Ramos (cell line): ENCODE measurements around the gene CD164.
"Not testable (repeated sequence)": the region's sequence is repeated elsewhere in the genome, so short reads cannot be mapped to it uniquely, and the experiment has no call there.

ENCODE experiments used
- in situ Hi-C: fragments of 300-500 bp; cut with MboI; formaldehyde crosslinking; loops from one replicate; pipeline ENCODE4 v1.14.3; 2022; ENCODE audit warnings: low sequenced_read_pairs; ENCODE audit not compliant: unreplicated experiment

The CD164 gene

GRCh38 chr6:109347779-109348178 lies 34.5 kb downstream of the CD164 start:
- in situ Hi-C loops = no loop called here

DNA sequence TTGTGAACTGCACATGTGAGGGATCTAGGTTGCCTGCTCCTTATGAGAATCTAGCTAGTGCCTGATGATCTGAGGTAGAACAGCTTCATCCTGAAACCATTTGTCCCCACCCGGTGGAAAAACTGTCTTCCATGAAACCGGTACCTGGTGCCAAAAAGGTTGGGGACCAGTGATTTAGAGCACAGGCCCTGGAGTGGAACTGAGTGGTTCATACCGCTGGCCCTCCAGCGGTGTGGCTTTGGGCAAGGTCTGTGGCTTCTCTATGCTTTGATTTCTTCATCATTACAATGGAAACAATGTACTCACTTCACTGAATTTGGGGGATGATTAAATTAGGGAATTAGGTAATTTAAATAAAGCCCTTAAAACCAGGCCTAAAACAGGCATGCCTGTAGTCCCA lies 36.3 kb downstream of the CD164 start:
- in situ Hi-C loops = no loop called here

DNA sequence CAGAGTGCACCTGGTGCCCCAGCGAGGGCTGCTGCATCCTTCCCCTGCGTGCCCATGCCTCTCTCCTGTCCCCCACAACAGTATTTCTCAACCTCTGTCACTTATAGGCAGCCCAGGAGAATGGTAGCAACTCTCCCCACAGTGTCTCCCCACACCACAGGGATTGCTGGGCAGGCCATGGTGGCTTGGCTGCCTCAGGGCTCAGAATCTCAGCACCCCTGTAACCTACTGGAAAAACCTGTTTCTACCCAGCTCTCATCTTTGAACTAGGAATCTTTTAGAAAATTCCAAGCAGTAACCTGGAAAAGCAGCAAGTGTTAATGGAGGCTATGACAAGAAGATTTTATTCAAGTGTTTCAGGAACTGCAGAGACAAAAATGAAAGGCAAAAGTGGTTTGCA lies 38.0 kb downstream of the CD164 start:
- in situ Hi-C loops = no loop called here

- in situ Hi-C loops = no loop called here
Measured at GRCh38 chr6:109343518-109343917, 38.7 kb downstream of the CD164 start.

DNA sequence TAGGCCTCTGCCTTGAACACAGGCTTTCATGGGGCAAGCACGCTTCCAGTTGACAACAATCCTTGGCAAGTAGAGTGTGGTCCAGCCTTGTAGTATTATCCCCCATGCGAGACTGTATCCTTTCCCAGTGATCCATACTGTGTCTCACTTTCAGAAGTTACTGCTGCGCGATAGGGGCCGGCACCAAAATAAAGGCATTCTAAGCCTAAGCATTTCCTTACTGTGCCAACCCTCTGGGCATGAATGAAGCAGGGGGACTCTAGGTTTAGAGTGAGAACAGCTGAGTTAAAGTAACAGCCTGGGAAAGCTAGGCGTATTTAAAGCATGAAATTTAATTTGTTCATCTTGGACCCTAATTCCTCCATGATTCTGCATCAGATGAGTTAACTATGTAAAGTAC lies 39.4 kb downstream of the CD164 start:
- in situ Hi-C loops = no loop called here

- in situ Hi-C loops = no loop called here
Measured at GRCh38 chr6:109342506-109342905, 39.8 kb downstream of the CD164 start.

- in situ Hi-C loops = no loop called here
Measured at GRCh38 chr6:109340811-109341210, 41.5 kb downstream of the CD164 start.

DNA sequence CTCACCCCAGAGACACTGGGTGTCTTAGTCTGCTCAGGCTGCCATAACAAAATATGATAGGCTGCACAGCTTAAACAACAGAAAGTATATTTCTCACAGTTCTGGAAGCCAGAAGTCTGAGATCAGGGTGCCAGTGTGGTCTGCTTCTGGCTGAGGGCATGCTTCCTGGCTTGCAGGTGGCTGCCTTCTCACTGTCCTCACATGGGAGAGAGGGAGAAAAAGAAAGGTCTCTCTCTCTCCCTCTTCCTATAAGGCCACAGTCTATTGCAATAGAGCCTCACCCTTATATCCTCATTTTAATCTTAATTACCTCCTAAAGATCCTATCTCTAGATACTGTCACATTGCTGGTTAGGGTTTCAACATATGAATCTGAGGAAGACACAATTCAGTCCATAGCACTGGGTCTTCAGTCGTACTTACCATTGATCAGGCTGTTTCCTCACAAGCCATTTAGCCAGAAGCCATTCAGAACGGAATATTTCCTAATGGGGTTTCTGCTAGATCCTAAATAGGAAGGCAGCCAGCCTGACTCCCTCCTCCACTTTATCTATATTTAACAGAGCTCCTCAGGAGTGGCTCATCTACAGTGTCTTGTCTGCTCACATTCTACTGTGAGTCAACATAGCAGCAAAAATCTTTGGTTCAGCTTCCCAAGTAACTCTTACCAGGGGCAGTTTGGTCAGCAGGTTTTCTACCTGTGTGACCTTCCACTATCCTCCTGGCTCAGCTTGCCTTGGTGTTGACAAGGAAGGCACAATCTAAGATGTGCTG lies 42.2 kb downstream of the CD164 start:
- in situ Hi-C loops = no loop called here

GRCh38 chr6:109336221-109336961 lies 45.9 kb downstream of the CD164 start:
- in situ Hi-C loops = no loop called here

DNA sequence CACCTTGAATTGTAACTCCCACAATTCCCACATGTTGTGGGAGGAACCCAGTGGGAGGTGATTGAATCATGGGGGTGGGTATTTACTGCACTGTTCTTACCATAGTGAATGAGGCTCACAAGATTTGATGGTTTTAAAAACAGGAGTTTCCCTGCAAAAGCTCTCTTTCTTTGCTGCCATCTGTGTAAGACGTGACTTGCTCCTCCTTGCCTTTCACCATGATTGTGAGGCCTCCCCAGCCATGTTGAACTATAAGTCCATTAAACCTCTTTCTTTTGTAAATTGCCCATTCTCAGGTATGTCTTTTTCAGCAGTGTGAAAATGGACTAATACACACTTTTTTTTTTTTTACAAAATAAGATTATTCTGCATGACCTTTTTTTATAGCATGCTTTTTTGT lies 48.4 kb downstream of the CD164 start:
- in situ Hi-C loops = not testable (repeated sequence)

DNA sequence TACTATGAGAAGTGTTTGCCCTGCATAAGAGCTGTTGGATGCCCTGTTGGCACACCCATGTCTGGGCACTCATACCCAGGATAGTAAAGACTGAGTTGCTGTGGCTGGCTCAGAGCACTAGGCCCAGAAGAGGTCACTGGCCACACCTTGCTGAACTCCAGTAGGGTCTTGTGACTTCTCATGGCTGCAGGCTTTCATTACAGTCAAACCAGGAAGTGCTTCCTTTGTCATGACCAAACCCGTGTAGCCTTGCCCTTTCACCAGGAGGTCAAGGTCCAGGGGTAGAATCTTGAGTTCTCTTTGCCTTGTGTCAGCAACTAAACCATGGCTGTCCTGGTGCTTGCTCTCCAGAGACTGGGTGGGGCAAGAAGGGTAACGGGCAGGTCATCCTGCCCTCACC lies 49.5 kb downstream of the CD164 start:
- in situ Hi-C loops = no loop called here

DNA sequence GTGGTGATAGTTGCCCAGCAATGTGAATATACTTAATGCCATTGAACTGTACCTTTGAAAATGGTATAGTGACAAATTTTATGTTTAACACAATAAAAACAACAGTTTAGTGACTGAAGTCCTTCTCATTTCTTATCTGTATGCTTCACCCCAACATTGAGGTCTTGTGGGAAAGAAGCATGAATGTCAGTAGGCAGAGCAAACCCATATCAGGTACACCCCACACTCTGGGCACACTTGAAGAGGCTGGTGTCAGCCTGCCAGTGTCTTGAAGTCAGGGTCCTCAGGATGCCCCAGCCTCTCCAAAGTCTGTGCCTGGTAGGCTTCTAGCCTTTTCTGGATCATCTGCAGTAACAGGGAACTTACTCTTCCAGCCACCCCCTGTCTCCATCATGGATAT lies 51.2 kb downstream of the CD164 start:
- in situ Hi-C loops = no loop called here

DNA sequence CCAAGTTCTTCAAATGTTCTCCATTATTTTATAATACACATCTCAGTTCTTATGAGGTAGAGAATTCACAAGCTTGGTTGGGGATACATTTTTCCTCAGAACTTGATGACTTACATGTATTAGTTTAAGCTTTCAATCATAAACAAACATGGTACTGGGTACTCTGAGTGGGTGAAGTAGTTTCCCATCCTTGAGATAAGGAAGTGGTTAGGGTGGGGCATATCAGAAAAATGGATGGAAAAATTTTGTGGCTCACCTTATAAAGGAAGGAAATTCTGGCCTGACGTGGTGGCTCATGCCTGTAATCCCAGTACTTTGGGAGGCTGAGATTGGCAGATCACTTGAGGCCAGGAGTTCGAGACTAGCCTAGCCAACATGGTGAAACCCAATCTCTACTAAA lies 52.0 kb downstream of the CD164 start:
- in situ Hi-C loops = no loop called here

- in situ Hi-C loops = no loop called here
Measured at GRCh38 chr6:109328629-109329028, 53.6 kb downstream of the CD164 start.

DNA sequence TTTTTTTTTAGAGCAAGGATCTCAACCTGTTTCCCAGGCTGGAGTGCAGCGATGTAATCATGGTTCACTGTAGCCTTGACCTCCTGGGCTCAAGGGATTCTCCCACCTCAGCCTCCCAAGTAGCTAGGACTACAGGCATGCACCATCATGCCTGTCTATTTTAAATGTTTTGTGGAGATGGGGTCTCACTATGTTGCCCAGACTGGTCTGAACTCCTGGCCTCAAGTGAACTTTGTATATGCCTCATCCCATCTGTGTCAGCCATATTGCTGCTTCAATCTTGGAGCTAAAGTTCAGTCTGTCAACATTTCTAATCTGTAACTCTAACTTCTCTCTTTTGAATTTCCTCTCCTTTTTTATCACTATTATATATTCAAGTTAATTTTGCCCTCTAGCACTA lies 54.3 kb downstream of the CD164 start:
- in situ Hi-C loops = no loop called here

DNA sequence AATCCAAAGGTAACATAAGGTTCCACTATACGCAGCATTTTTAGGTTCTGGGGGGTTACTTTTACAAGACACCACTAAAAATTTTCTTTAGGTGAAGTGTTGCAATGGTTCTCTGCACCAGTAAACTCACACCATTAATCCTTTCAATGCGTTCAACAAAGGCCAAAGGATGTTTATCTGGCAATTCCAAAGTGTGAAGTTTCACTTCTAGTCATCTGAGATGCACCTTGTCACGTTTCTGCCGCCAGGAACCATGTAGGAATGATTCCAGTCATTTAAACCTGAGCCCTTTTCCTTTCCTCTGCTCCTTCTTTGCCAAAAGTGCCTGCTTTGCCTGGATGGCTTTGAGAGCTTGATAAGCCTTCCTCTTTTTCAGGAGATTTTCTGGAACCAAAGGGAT lies 54.8 kb downstream of the CD164 start:
- in situ Hi-C loops = no loop called here

DNA sequence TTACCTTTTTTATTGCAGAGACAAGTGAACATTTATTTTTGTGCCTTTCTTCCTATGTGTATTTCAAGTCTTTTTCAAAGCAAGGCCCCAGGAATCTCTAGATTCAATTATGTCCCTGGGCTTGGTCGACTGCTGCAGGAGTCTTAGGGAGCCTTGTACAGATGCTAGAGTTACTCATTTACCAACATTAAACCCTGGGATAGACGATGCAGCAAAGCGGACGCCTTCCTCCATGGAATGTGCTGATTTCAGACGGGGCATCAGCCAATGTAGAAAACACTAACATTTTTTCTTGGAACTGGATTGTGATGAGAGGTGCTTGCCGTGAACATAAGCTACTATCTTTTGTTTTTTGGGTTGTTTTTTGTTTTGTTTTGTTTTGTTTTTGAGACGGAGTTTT lies 55.9 kb downstream of the CD164 start:
- in situ Hi-C loops = no loop called here

DNA sequence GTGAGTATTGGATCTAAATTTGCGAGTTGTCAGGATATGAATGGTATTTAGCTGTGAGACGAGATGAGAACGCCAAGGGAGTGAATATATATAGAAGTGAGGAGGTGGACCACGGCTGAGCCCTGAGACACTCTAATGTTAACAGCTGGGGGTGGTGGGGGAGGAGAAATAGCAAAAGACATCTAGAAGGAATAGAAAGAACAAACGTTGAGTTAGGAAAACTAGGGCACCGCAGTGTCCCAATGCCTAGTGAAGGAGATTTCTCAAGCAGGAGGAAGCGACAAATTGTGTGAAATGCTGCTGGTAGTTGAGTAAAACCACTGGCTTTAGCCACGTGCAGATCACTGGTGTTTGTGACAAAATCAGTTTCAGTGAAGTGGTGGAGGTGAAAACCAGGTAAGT lies 56.9 kb downstream of the CD164 start:
- in situ Hi-C loops = no loop called here

DNA sequence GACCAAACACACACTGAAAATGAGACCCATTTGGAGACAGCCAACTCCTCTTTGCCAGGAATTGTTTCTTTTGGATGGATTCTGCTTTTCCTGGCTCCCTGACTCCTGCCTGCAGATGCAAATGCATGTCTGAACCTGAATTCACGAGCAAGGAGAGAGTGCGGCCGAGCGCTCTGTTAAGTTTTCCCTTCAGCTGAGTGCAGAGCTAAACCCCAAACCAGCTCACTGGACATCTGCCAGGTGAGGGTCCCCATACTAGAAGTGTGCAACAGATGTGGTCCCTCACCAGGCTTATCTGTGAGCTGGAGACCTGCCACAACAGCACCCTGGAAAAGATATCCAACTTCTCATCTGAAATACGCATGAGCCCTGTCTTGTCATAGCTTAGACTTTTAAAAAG lies 59.0 kb downstream of the CD164 start:
- in situ Hi-C loops = no loop called here

GRCh38 chr6:109322825-109323224 lies 59.4 kb downstream of the CD164 start:
- in situ Hi-C loops = no loop called here

DNA sequence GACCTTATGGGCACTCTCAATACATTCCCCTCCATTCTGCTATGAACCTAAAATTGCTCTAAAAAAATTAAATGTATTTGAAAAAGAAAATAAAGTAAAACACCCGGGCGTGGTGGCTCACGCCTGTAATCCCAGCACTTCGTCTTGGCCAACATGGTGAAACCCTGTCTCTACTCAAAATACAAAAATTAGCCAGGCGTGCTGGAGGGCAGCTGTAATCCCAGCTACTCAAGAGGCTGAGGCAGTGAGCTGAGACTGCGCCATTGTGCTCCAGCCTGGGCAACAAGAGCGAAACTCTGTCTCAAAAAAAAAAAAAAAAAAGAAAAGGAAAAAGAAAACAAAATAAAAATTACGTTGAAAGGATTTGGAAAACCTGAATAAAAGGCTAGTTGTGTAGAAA lies 60.5 kb downstream of the CD164 start:
- in situ Hi-C loops = no loop called here

DNA sequence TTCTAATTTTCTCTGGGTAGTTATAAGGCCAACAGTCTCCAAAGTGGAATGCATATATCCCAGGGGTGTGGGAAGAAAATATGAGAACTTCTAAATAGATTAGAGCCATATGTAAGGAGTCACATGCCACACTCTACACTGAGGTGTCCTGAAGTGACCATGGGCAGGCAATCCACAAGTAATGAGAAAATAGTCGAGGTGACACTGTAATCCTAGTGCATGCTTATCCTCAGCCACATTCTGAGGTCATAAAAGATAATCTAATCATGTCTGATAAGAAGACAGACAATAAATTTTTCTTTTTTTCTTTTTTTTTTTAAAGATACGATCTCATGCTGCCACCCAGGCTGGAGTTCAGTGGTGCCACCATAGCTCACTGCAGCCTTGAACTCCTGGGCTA lies 62.2 kb downstream of the CD164 start:
- in situ Hi-C loops = no loop called here
